Endothelial cell of umbilical vein (primary cell): ENCODE results near the gene DET1. TPM values are rescaled to one million over a fixed set of nuclear protein-coding genes. Genes with fewer than 3 reads are reported as not detected.

Experiments
- BruUV-seq: library from RNA; stranded (reverse); fragments of 400-500 nt; replicated peaks from 2 replicates; lab custom pipeline; 2021; lab: Mats Ljungman, UMichigan
- CTCF ChIA-PET: fragments of 300-600, 350-600 bp; sonication (Branson Sonifier 250); formaldehyde crosslinking; loops from one replicate; lab custom pipeline; 2021; ENCODE audit warnings: antibody characterized with exemption, inconsistent platforms; lab: Charles Lee
- POLR2A ChIA-PET: fragments of 300-600, 350-600 bp; sonication (Branson Sonifier 250); formaldehyde crosslinking; loops from one replicate; lab custom pipeline; 2021; ENCODE audit warnings: antibody characterized with exemption, inconsistent platforms; lab: Charles Lee
- DNase-seq: peaks from one replicate; pipeline ENCODE4 v3.0.0-alpha.2; 2011; ENCODE audit warnings: low read depth, low spot score
- FAIRE-seq: peaks from 2 replicates; lab custom pipeline; 2011; peaks lifted over from hg19 to GRCh38; lab: Jason Lieb, UNC
- H2AFZ ChIP-seq: 2 replicates; pipeline ENCODE4 v1.6.0; 2012; ENCODE audit warnings: low read depth, low read length, control low read depth, inconsistent platforms
- H3K27ac ChIP-seq: 2 replicates; pipeline ENCODE4 v1.5.1; 2011; ENCODE audit warnings: low read depth, mild to moderate bottlenecking, control low read depth, low read length, moderate library complexity; ENCODE audit not compliant: insufficient read depth
- H3K27me3 ChIP-seq, 2 experiments: 2 replicates each; pipeline versions ENCODE4 v1.6.0 to v1.6.1; 2011; ENCODE audit warnings: low read length in 2 of 2, mixed read lengths in 1 of 2; ENCODE audit not compliant: control insufficient read depth in 2 of 2, insufficient read depth in 2 of 2
- H3K36me3 ChIP-seq, 2 experiments: 2 replicates in 1 of 2; 3 replicates in 1 of 2; pipeline ENCODE4 v1.5.1; 2011; ENCODE audit warnings: low read length in 2 of 2, mild to moderate bottlenecking in 1 of 2, moderate library complexity in 1 of 2; ENCODE audit not compliant: control insufficient read depth in 2 of 2, insufficient read depth in 2 of 2; ENCODE audit errors: extremely low read depth in 1 of 2
- H3K4me1 ChIP-seq: 3 replicates; pipeline ENCODE4 v1.5.1; 2011; ENCODE audit warnings: mild to moderate bottlenecking, low read length; ENCODE audit not compliant: control insufficient read depth, insufficient read depth; ENCODE audit errors: extremely low read depth
- H3K4me2 ChIP-seq: 2 replicates; pipeline ENCODE4 v1.6.1; 2011; ENCODE audit warnings: low read length, control low read depth, mixed read lengths; ENCODE audit not compliant: insufficient read depth
- H3K4me3 ChIP-seq, 3 experiments: fragments of 200-600 bp in 1 of 3; sonication (generic), shearing (Covaris generic) in 1 of 3; replicated peaks in 1 of 3; 2 replicates each; pipeline ENCODE4 v1.5.1; 2011 to 2016; ENCODE audit warnings: control low read depth in 3 of 3, low read length in 3 of 3, mild to moderate bottlenecking in 2 of 3, inconsistent platforms in 1 of 3, low read depth in 1 of 3, moderate library complexity in 1 of 3; ENCODE audit not compliant: insufficient read depth in 1 of 3
- H3K79me2 ChIP-seq: 2 replicates; pipeline ENCODE4 v1.6.0; 2012; ENCODE audit warnings: low read length, inconsistent platforms; ENCODE audit not compliant: control insufficient read depth, insufficient read depth
- H3K9ac ChIP-seq: replicated peaks from 2 replicates; pipeline ENCODE3; 2011; ENCODE audit warnings: low read length, control low read depth; ENCODE audit not compliant: insufficient read depth; ENCODE audit errors: extremely low read depth
- H3K9me1 ChIP-seq: replicated peaks from 3 replicates; pipeline ENCODE4 v1.6.0; 2011; ENCODE audit warnings: mild to moderate bottlenecking, low read length; ENCODE audit not compliant: control insufficient read depth, insufficient read depth; ENCODE audit errors: extremely low read depth
- H3K9me3 ChIP-seq: replicated peaks from 2 replicates; pipeline ENCODE4 v1.5.1; 2012; ENCODE audit warnings: low read length, inconsistent platforms; ENCODE audit not compliant: control insufficient read depth, insufficient read depth
- H4K20me1 ChIP-seq: replicated peaks from 2 replicates; pipeline ENCODE3; 2011; ENCODE audit warnings: mild to moderate bottlenecking, low read length; ENCODE audit not compliant: control insufficient read depth, insufficient read depth; ENCODE audit errors: extremely low read depth
- CTCF ChIP-seq, 2 donors: IDR thresholded peaks; 1 replicate in 1 of 2; 2 replicates in 1 of 2; pipeline ENCODE4 v1.5.1; 2011; ENCODE audit warnings: low read length in 2 of 2, mild to moderate bottlenecking in 2 of 2, moderate library complexity in 2 of 2, control low read depth in 1 of 2, inconsistent platforms in 1 of 2, low read depth in 1 of 2; ENCODE audit not compliant: insufficient read depth in 1 of 2; ENCODE audit errors: extremely low read depth in 1 of 2
- EZH2 ChIP-seq: IDR thresholded peaks from 2 replicates; pipeline ENCODE4 v1.6.1; 2012; ENCODE audit warnings: borderline replicate concordance, low read depth, mild to moderate bottlenecking, moderate library complexity, low read length, inconsistent platforms; ENCODE audit not compliant: severe bottlenecking
- FOS ChIP-seq: IDR thresholded peaks from 2 replicates; pipeline ENCODE4 v1.6.1; 2011; ENCODE audit warnings: mild to moderate bottlenecking, low read length, moderate library complexity, borderline replicate concordance; ENCODE audit not compliant: insufficient read depth
- GATA2 ChIP-seq: IDR thresholded peaks from 2 replicates; pipeline ENCODE4 v1.7.0; 2011; ENCODE audit warnings: low read depth, mild to moderate bottlenecking, moderate library complexity, mixed read lengths, low read length; ENCODE audit not compliant: insufficient read length, insufficient read depth
- JUN ChIP-seq: IDR thresholded peaks from 2 replicates; pipeline ENCODE4 v1.6.1; 2011; ENCODE audit warnings: borderline replicate concordance, low read depth; ENCODE audit not compliant: insufficient read length, insufficient read depth
- MAX ChIP-seq: IDR thresholded peaks from 2 replicates; pipeline ENCODE4 v1.6.1; 2011; ENCODE audit not compliant: insufficient read depth, insufficient read length
- MYC ChIP-seq: IDR thresholded peaks from one replicate; pipeline ENCODE4 v1.6.1; 2011; ENCODE audit warnings: mild to moderate bottlenecking, low read depth, low read length
- POLR2A ChIP-seq: IDR thresholded peaks from 2 replicates; pipeline ENCODE4 v1.6.1; 2012; ENCODE audit warnings: low read depth, mild to moderate bottlenecking, control low read depth, low read length
- POLR2AphosphoS5 ChIP-seq: IDR thresholded peaks from 2 replicates; pipeline ENCODE4 v1.6.1; 2012; ENCODE audit warnings: low read depth, mild to moderate bottlenecking, control low read depth, low read length, moderate library complexity; ENCODE audit not compliant: insufficient read depth
- dilution Hi-C: fragments of 300-500 bp; cut with MboI; formaldehyde crosslinking; loops from one replicate; pipeline ENCODE4 v1.15.0; 2019; ENCODE audit warnings: low sequenced_read_pairs; ENCODE audit not compliant: extremely low pct_ligation_motif_present
- intact Hi-C: fragments of 100-400 bp; cut with micrococcal nuclease; formaldehyde crosslinking; loops from one replicate; pipeline ENCODE4 v1.10.0; 2022
- polyA plus RNA-seq, 4 experiments: library from polyadenylated mRNA; depleted of rRNA in 3 of 4; stranded (reverse) in 3 of 4; unstranded in 1 of 4; fragments of >200 nt; gene quantifications; 2 replicates each; pipeline versions ENCODE4 v1.2.1 to v1.2.3, GENCODE V29; 2011 to 2012; ENCODE audit warnings: missing spikeins in 1 of 4
- total RNA-seq: library from RNA; stranded (reverse); gene quantifications from 2 replicates; pipeline ENCODE4 v1.2.3, GENCODE V29; 2021

Gene DET1
- total and polyA plus RNA-seq, 2 donors (not counting 3 experiments of a cell fraction or from before 2014, with no cell fraction given): 5.2 to 5.6 TPM

- Histone ChIP-seq H3K9ac (no peak overlapping the region), H3K36me3 (no peaks in the 10 kb centered on the region), H4K20me1 (no peaks in the 10 kb centered on the region), H3K9me1 (no peaks in the 10 kb centered on the region), H3K4me3 (no peak overlapping the region), H3K79me2 (no peaks in the 10 kb centered on the region), H3K27me3 (peaks cover 0 to 2% of the 10 kb centered on the region in 2 experiments), H2AFZ (no peak overlapping the region), H3K9me3 (no peaks in the 10 kb centered on the region), H3K4me1 (no peaks in the 10 kb centered on the region), H3K27ac (no peak overlapping the region), H3K4me2 (no peak overlapping the region)
- BruUV-seq: no TSS peak
- dilution Hi-C loops: no loop called here
- TF ChIP-seq EZH2: no peak
- TF ChIP-seq MAX: no peak
- no peak for TF ChIP-seq GATA2
- no peak for TF ChIP-seq POLR2AphosphoS5
- TF ChIP-seq FOS: no peak
- TF ChIP-seq MYC: no peak
- no peak for TF ChIP-seq JUN
- intact Hi-C loops: no loop called here
- FAIRE-seq (no peak), DNase-seq (no peak)
- POLR2A ChIA-PET: no interaction called here
- CTCF ChIA-PET: no interaction called here
These were observed 25.4 kb upstream of the DET1 start for GRCh38 chr15:88571852-88572259.

GRCh38 chr15:88571153-88571851 is 24.8 kb upstream of the DET1 start:
- BruUV-seq: no TSS peak
- no peak for FAIRE-seq
- CTCF ChIA-PET: no interaction called here

More at GRCh38 chr15:88571153-88571851, 24.8 kb upstream of the DET1 start:
- Histone ChIP-seq H3K9me1 (no peaks in the 10 kb centered on the region), H3K4me3 (no peak overlapping the region), H3K79me2 (no peaks in the 10 kb centered on the region), H2AFZ (no peak overlapping the region), H4K20me1 (no peaks in the 10 kb centered on the region), H3K4me2 (no peak overlapping the region), H3K9me3 (no peaks in the 10 kb centered on the region), H3K27ac (no peak overlapping the region), H3K36me3 (no peaks in the 10 kb centered on the region), H3K9ac (no peak overlapping the region), H3K4me1 (no peaks in the 10 kb centered on the region), H3K27me3 (peaks cover 0 to 2% of the 10 kb centered on the region in 2 experiments)
- no peak for DNase-seq
- intact Hi-C loops (no loop called here), dilution Hi-C loops (no loop called here)
- POLR2A ChIA-PET: no interaction called here
- TF ChIP-seq MAX (no peak), FOS (no peak), MYC (no peak), GATA2 (no peak), POLR2A (no peak), CTCF (IDR thresholded peaks at IDR 0.05; ENCODE audit: extremely low read depth in 1 of 2, insufficient read depth in 1 of 2, low read depth in 1 of 2, low read length in 2 of 2) (no peak), JUN (no peak), EZH2 (no peak), POLR2AphosphoS5 (no peak)
